H1 (cell line): ENCODE results near the gene THRB. TPM values are rescaled to one million over a fixed set of nuclear protein-coding genes. Genes with fewer than 3 reads are reported as not detected.

Experiments used
- CTCF ChIA-PET: fragments of 300-600 bp; sonication (Branson Sonifier 250); formaldehyde crosslinking; loops from one replicate; lab custom pipeline; 2021; ENCODE audit not compliant: partially characterized antibody; lab: Charles Lee
- POLR2A ChIA-PET: fragments of 300-600 bp; sonication (Branson Sonifier 250); formaldehyde crosslinking; loops from one replicate; lab custom pipeline; 2021; ENCODE audit warnings: inconsistent platforms; ENCODE audit not compliant: partially characterized antibody; lab: Charles Lee
- DNase-seq, 2 experiments: peaks; one replicate each; pipeline versions ENCODE4 v3.0.0 to v3.0.0-alpha.2; 2010 to 2022; ENCODE audit warnings: low spot score in 2 of 2, low read depth in 1 of 2, mixed read lengths in 1 of 2
- FAIRE-seq: peaks from 2 replicates; lab custom pipeline; 2011; peaks lifted over from hg19 to GRCh38; lab: Jason Lieb, UNC
- H2AFZ ChIP-seq: 2 replicates; pipeline ENCODE4 v1.8.1; 2012; ENCODE audit warnings: low read length, inconsistent platforms
- H2AK5ac ChIP-seq: 2 replicates; pipeline ENCODE4 v1.6.1; 2013; ENCODE audit warnings: low read depth, low read length
- H2BK120ac ChIP-seq: replicated peaks from 2 replicates; pipeline ENCODE3; 2013; ENCODE audit warnings: low read depth, low read length, inconsistent platforms
- H2BK12ac ChIP-seq: 2 replicates; pipeline ENCODE4 v1.6.1; 2013; ENCODE audit warnings: low read depth, low read length
- H2BK15ac ChIP-seq: 2 replicates; pipeline ENCODE4 v1.6.1; 2013; ENCODE audit warnings: low read length
- H2BK20ac ChIP-seq: 2 replicates; pipeline ENCODE4 v1.6.1; 2013; ENCODE audit warnings: low read length
- H2BK5ac ChIP-seq: 2 replicates; pipeline ENCODE4 v1.6.1; 2013; ENCODE audit warnings: low read depth, low read length
- H3K14ac ChIP-seq: 2 replicates; pipeline ENCODE4 v1.6.1; 2013; ENCODE audit warnings: inconsistent platforms; ENCODE audit not compliant: insufficient read length
- H3K18ac ChIP-seq: 2 replicates; pipeline ENCODE4 v1.6.1; 2013; ENCODE audit warnings: low read length; ENCODE audit errors: extremely low read depth
- H3K23ac ChIP-seq: 2 replicates; pipeline ENCODE4 v1.6.1; 2013; ENCODE audit warnings: inconsistent platforms; ENCODE audit not compliant: insufficient read length
- H3K23me2 ChIP-seq: 2 replicates; pipeline ENCODE4 v1.6.1; 2013; ENCODE audit warnings: low read depth, low read length
- H3K27ac ChIP-seq: 2 replicates; pipeline ENCODE4 v1.6.1; 2011; ENCODE audit warnings: low read depth, low read length, inconsistent platforms
- H3K27me3 ChIP-seq, 4 experiments: replicated peaks in 1 of 4; 1 replicate in 1 of 4; 2 replicates in 3 of 4; pipeline versions ENCODE4 v1.6.1 to v1.8.1; 2011 to 2013; ENCODE audit warnings: low read length in 3 of 4, mild to moderate bottlenecking in 3 of 4, inconsistent platforms in 2 of 4, mixed read lengths in 2 of 4, moderate library complexity in 1 of 4; ENCODE audit not compliant: control insufficient read depth in 3 of 4, insufficient read depth in 3 of 4; ENCODE audit errors: extremely low read depth in 1 of 4
- H3K36me3 ChIP-seq, 4 experiments: 2 replicates each; pipeline versions ENCODE4 v1.6.1 to v1.8.1; 2011 to 2013; ENCODE audit warnings: mild to moderate bottlenecking in 4 of 4, low read length in 3 of 4, moderate library complexity in 2 of 4, control low read depth in 1 of 4, inconsistent platforms in 1 of 4; ENCODE audit not compliant: insufficient read depth in 4 of 4, control insufficient read depth in 2 of 4
- H3K4ac ChIP-seq: replicated peaks from 2 replicates; pipeline ENCODE3; 2013; ENCODE audit warnings: low read length, low read depth, mixed read lengths, inconsistent platforms; ENCODE audit not compliant: insufficient read length
- H3K4me1 ChIP-seq, 4 experiments: replicated peaks in 1 of 4; 1 replicate in 1 of 4; 2 replicates in 3 of 4; pipeline versions ENCODE4 v1.6.1 to v1.8.1; 2011 to 2013; ENCODE audit warnings: low read length in 3 of 4, inconsistent platforms in 2 of 4, mixed read lengths in 1 of 4; ENCODE audit not compliant: insufficient read depth in 4 of 4, control insufficient read depth in 3 of 4
- H3K4me2 ChIP-seq, 2 experiments: 2 replicates each; pipeline versions ENCODE4 v1.6.1 to v1.8.1; 2011 to 2013; ENCODE audit warnings: low read depth in 2 of 2, low read length in 2 of 2, control low read depth in 1 of 2, inconsistent platforms in 1 of 2, mild to moderate bottlenecking in 1 of 2; ENCODE audit not compliant: insufficient read depth in 1 of 2
- H3K4me3 ChIP-seq, 4 experiments: fragments of 200-600, 300-600 bp in 1 of 4; sonication (generic), shearing (Covaris generic), sonication (Bioruptor Twin) in 1 of 4; 2 replicates each; pipeline versions ENCODE4 v1.5.1 to v1.8.1; 2011 to 2016; ENCODE audit warnings: low read length in 4 of 4, low read depth in 3 of 4, control low read depth in 2 of 4, inconsistent platforms in 2 of 4, mild to moderate bottlenecking in 2 of 4, mixed read lengths in 1 of 4, moderate library complexity in 1 of 4; ENCODE audit not compliant: insufficient read depth in 2 of 4; ENCODE audit errors: extremely low read depth in 1 of 4
- H3K56ac ChIP-seq: replicated peaks from 2 replicates; pipeline ENCODE3; 2013; ENCODE audit warnings: low read depth, mild to moderate bottlenecking, mixed read lengths, low read length, inconsistent platforms; ENCODE audit not compliant: insufficient read length
- H3K79me1 ChIP-seq: 2 replicates; pipeline ENCODE4 v1.6.1; 2013; ENCODE audit warnings: low read depth, low read length, control low read depth
- H3K79me2 ChIP-seq, 2 experiments: 2 replicates each; pipeline versions ENCODE4 v1.6.1 to v1.8.1; 2012 to 2013; ENCODE audit warnings: low read length in 2 of 2, mild to moderate bottlenecking in 2 of 2, inconsistent platforms in 1 of 2; ENCODE audit not compliant: insufficient read depth in 2 of 2, control insufficient read depth in 1 of 2
- H3K9ac ChIP-seq, 4 experiments: replicated peaks in 1 of 4; 1 replicate in 1 of 4; 2 replicates in 3 of 4; pipeline versions ENCODE4 v1.6.1 to v1.8.1; 2011 to 2013; ENCODE audit warnings: low read depth in 3 of 4, low read length in 3 of 4, control low read depth in 2 of 4, mild to moderate bottlenecking in 2 of 4, moderate library complexity in 2 of 4, inconsistent platforms in 1 of 4; ENCODE audit errors: extremely low read depth in 1 of 4
- H3K9me3 ChIP-seq, 2 experiments: 2 replicates each; pipeline versions ENCODE4 v1.6.1 to v1.8.1; 2012 to 2013; ENCODE audit warnings: mild to moderate bottlenecking in 2 of 2, moderate library complexity in 2 of 2, control low read depth in 1 of 2, inconsistent platforms in 1 of 2, low read depth in 1 of 2, low read length in 1 of 2, mixed read lengths in 1 of 2; ENCODE audit not compliant: insufficient read depth in 2 of 2
- H4K20me1 ChIP-seq, 2 experiments: replicated peaks in 1 of 2; 2 replicates each; pipeline versions ENCODE3 to v1.8.1; 2011 to 2013; ENCODE audit warnings: inconsistent platforms in 2 of 2, low read length in 2 of 2, mild to moderate bottlenecking in 1 of 2; ENCODE audit not compliant: insufficient read depth in 2 of 2, control insufficient read depth in 1 of 2
- H4K5ac ChIP-seq: 2 replicates; pipeline ENCODE4 v1.6.1; 2013; ENCODE audit warnings: low read length, low read depth, mixed read lengths, inconsistent platforms; ENCODE audit not compliant: insufficient read length
- H4K8ac ChIP-seq: 2 replicates; pipeline ENCODE4 v1.8.0; 2013; ENCODE audit warnings: mild to moderate bottlenecking, moderate library complexity, low read length, inconsistent platforms; ENCODE audit not compliant: insufficient read depth; ENCODE audit errors: extremely low read depth
- H4K91ac ChIP-seq: replicated peaks from 2 replicates; pipeline ENCODE3; 2013; ENCODE audit warnings: low read length, mixed read lengths, inconsistent platforms; ENCODE audit not compliant: insufficient read length
- KDM1A ChIP-seq: fragments of 200-600, 300-600 bp; sonication (generic); IDR thresholded peaks from 2 replicates; pipeline ENCODE4 v1.7.1; 2016; ENCODE audit warnings: mild to moderate bottlenecking, low read length, borderline replicate concordance
- RFX5 ChIP-seq: IDR thresholded peaks from 2 replicates; pipeline ENCODE4 v1.6.1; 2011; ENCODE audit warnings: low read depth, low read length, improper control_type of control experiment, borderline replicate concordance
- SIRT6 ChIP-seq: IDR thresholded peaks from one replicate; pipeline ENCODE4 v1.7.1; 2012; ENCODE audit warnings: low read length, inconsistent platforms
- WGBS, 2 experiments: shearing (Covaris generic) in 1 of 2; methylation state at CpG; one replicate each; pipeline versions ENCODE4 v1.1.6 to v1.1.7; 2013 to 2015; ENCODE audit warnings: low lambda C conversion rate in 2 of 2, mixed read lengths in 2 of 2, inconsistent platforms in 1 of 2, low coverage in 1 of 2, missing lambda C conversion rate in 1 of 2; ENCODE audit not compliant: insufficient replicate concordance in 2 of 2, insufficient coverage in 1 of 2, insufficient read length in 1 of 2; ENCODE audit errors: extremely low coverage in 1 of 2, missing lambda C conversion rate in 1 of 2; 5-methylcytosine and 5-hydroxymethylcytosine counted together
- polyA plus RNA-seq, 7 experiments: library from polyadenylated mRNA; depleted of rRNA in 3 of 7; stranded (reverse) in 5 of 7; unstranded in 2 of 7; fragments of >200 nt in 5 of 7; fragments of 200-250 nt in 2 of 7; gene quantifications; 1 replicate in 5 of 7; 2 replicates in 1 of 7; 4 replicates in 1 of 7; pipeline versions ENCODE4 v1.2.1 to v1.2.3, GENCODE V29; 2011 to 2013; ENCODE audit warnings: missing spikeins in 2 of 7, mixed read lengths in 2 of 7
- total RNA-seq: library from RNA; stranded (reverse); fragmentation: NEBNext Ultra II Directional; extraction: Animal tissue kit (Norgen Biotek cat#: 25700); gene quantifications from 2 replicates; pipeline ENCODE4 v1.2.1, GENCODE V29; 2021

THRB gene
- total and polyA plus RNA-seq, 2 of the 8 experiments (the other 6 are each of a cell fraction or from before 2014, with no cell fraction given), result 0.98 to 3.9 TPM

DNA sequence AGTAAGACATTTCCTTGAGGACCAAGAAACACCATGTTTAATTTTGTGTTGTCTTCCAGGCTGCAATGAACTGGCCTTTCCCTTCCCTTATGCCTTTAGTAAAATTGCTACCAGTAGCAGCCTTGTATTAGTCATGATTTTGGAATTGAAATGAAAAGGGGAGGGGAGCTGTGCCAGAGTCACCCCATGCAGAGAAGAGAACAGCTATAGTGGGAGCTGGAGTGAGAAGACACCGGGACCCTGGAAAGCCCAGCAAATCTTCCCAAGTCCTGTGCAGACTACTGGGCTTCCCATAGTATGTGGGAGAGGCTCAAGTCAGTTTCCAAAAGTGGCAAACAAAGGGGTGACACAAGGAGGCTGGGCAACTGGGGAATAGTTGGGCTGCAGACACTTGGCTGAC, 371.1 kb downstream of the THRB start:
- no peaks in the 10 kb centered on the region for H3K36me3 ChIP-seq
- no peak overlapping the region for H2BK15ac ChIP-seq
- H3K4me2 ChIP-seq, result no peak overlapping the region
- H3K18ac ChIP-seq, result no peak overlapping the region
- WGBS, 2 experiments, result 85% methylated on average over 1 of the region's 1 CpG; no CpG with 5 or more reads in 1 of the 2 experiments
- H3K23ac ChIP-seq, result no peak overlapping the region
- CTCF ChIA-PET, result interaction anchor here (0.9 kb wide), 1 partner anchor 34 kb away, joined by 4 read pairs; no protein-coding TSS in a partner anchor
- no peak overlapping the region for H4K91ac ChIP-seq
- H3K4me3 ChIP-seq, result no peak overlapping the region
- H3K79me2 ChIP-seq, result no peaks in the 10 kb centered on the region
- no peak overlapping the region for H2AFZ ChIP-seq
- H3K23me2 ChIP-seq, result no peaks in the 10 kb centered on the region
- H2BK20ac ChIP-seq, result no peak overlapping the region
- no peaks in the 10 kb centered on the region for H3K4me1 ChIP-seq
- no peak overlapping the region for H2AK5ac ChIP-seq
- no peak overlapping the region for H3K14ac ChIP-seq
- no peak overlapping the region for H3K56ac ChIP-seq
- no peak overlapping the region for H3K27ac ChIP-seq
- H2BK12ac ChIP-seq, result no peak overlapping the region
- no peak overlapping the region for H2BK120ac ChIP-seq
- no peaks in the 10 kb centered on the region for H3K79me1 ChIP-seq
- H4K8ac ChIP-seq, result no peak overlapping the region
- no peak overlapping the region for H4K5ac ChIP-seq
- FAIRE-seq, result no peak
- no peak overlapping the region for H2BK5ac ChIP-seq
- POLR2A ChIA-PET, result no interaction called here
- no peaks in the 10 kb centered on the region for H4K20me1 ChIP-seq
- no peak overlapping the region for H3K9ac ChIP-seq
- DNase-seq, result no peak
- H3K4ac ChIP-seq, result no peak overlapping the region
- H3K27me3 ChIP-seq, result no peaks in the 10 kb centered on the region
- no peaks in the 10 kb centered on the region for H3K9me3 ChIP-seq
- no peak for TF ChIP-seq KDM1A
- no peak for TF ChIP-seq SIRT6
- no peak for TF ChIP-seq RFX5
